Fibroblast of skin of left biceps (primary cell): ENCODE data around the gene CADPS2.

Experiments
- DNase-seq, 2 experiments: peaks; one replicate each; pipeline ENCODE4 v3.0.0-alpha.2; 2013; ENCODE audit warnings: low read depth in 2 of 2

CADPS2 gene

DNA sequence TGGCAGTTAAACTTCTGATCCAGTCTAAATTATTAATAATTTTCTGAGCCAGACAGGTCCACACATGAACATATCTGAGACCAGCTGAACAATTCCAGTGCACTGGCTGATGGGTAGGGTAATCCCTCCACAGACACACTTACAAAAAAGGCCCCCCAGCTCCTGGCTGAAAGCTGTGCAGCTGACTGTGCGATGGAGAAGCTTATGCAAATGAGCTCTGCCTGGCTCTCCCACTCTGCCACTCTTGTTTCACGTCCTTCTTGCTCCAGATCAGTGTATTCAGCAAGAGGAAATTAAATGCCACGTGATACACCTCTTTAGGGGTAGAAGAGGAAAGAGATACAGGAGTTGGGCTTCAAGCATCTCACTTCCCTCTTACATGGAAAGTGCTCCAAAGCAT, 505.3 kb downstream of the CADPS2 start:
- DNase-seq: no peak

DNA sequence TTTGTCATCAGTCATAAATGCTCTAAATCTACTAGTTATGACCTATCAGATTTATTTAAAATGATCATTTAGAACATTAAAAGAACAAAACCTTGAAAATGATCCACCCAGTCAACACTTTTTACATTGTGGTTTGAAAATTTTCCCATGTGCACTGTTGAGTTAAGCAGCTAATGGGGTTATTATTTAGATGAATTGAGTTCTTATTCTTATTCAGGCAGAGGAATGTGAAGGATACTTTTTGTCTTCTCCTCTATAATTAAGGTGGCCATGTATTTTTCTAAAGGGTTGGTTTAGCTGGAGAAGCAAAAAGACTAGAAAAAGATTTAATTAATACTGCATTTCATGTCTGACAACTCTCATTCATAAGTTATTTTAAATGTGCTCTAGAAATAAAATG, 506.8 kb downstream of the CADPS2 start:
- DNase-seq: no peak

DNA sequence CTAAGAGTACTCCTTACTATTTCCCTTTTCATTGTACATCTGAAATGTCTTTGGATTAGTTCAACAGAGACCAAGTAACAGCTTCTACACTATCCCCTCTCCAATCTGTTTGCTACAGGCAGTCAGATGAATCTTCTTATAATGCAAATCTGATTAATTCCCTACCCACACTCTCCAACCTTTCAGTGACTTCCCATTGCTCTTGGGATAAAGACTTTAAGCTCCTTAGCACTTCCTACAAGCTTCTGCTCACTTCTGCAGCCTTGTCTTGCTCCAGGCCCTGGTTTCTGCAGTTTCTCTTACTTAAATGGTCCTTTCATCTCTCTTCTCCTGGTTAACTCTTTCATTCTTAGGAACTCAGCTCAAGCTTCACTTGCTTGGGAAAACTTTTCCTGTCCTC, 516.5 kb downstream of the CADPS2 start:
- no peak for DNase-seq

DNA sequence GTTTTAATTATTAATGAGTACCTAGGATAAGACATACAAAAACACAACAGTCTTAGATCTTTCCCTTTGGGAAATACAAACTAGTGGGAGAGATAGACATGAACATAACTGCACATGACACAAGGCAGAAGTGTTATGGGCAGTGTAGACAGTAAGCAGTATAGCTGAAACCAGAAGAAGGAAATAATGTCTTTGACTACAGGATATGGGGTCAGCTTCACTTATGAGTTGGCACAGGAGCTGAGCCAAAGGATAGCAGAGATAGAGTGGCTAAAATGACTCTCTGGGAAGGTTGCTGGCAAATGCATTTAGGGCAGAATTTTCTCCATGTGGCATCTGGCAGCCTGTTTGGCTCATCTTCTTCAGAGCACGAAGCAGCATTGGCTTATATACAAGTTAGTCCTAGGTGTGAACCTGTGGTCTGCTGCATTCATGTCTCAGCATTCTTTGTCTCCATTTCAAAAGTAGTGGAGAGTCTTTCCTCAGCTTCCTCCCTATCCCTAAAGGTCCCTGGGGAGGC, 521.4 kb downstream of the CADPS2 start:
- no peak for DNase-seq

DNA sequence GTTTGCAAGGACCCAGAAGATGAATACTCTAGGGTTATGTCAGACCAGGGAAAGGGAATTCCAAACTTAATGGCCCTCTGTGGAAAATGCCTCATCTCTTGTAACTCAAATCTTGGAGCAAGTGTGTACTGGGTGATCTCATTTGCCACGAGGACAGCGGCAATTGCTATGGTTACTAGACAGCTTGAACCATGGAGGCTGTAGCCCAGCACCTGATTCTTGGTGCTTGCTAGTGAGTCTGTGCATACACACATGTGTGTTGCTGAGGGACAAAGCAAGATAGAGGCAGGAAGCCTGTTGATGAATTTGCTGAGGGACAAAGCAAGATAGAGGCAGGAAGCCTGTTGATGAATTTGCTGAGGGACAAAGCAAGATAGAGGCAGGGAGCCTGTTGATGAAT, 523.1 kb downstream of the CADPS2 start:
- DNase-seq: no peak

DNA sequence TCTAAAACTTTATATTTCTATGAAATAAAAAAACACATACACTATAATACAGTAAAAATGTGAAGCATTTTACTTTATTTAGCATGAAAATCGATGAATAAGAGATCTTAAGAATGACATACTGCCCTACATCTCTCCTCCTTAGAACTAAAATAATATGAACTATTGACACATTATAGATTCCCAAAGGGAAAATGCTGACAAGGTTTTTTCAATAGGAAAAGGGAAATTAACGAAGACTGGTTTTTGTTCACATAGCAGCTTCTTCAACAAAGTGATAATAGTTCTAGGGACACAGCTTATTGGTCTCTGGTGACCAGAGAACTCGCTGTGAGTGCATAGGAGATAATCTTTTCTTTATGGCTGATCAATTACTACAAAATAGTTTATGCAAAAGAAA, 523.8 kb downstream of the CADPS2 start:
- no peak for DNase-seq

DNA sequence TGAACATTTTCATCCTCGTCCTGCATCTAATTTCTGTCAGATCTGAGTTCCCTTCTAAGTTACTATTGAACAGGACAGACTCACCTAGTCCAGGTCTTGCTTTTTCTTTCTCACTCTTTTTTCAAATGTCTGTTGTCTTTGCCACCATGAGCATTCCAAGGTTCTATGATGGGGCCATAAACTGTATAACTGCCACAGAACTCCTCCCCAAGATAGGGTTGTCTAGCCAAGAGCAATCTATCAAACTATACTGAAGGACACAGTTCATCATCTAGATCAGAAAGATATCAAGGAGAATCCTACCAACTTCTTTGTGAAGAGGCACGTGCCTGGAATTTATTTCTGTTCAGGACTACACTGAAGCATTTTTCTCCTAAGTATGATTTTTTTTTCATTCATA, 531.6 kb downstream of the CADPS2 start:
- DNase-seq: no peak

DNA sequence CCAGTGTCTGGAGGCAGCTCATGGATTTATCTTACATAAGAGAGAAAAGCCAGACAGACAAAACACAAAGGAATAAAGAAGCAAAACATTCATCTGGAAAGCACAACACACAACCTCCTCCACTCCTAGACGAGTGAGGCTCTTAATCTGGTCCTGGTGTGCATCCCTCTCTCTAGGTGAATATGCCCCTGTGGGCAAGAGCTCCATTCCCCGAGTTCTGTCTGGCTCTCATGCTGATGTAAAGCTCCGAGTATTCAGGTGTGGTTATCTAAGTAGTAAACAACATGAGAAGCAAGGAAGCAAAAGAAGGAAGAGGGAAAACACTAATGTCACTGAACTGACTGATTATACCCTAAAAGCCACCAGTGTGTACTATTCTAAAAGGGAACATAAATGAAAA, 533.8 kb downstream of the CADPS2 start:
- no peak for DNase-seq

DNA sequence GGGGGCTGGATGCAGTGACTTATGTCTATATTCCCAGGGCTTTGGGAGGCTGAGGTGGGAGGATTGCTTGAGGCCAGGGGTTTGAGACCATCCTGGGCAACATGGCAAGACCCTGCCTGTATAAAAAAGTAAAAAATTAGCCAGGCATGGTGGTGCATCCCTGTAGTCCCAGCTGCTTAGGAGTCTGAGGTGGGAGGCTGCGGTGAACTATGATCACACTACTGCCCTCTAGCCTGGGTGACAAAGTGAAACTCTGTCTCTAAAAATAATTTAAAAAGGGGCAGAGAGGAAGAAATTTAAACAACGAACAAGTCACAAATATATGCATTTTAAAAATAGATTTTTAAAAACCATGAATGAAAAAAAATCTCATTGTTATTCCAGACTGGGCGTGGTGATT, 535.6 kb downstream of the CADPS2 start:
- no peak for DNase-seq

DNA sequence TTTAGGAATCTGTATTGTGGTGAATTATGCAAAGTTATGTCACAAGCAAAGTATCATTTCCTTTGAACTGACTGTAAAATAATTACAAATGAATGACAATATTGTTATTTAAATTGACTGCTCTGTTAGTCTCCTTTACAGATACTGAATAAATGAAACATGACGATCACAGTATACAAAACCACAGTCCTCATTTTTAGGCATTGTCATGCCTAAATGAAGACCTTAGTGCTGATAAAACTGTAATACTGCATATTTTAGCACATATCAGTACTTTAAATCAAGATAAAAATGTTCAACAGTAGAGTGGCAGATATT, 542.0 kb downstream of the CADPS2 start:
- DNase-seq: no peak

DNA sequence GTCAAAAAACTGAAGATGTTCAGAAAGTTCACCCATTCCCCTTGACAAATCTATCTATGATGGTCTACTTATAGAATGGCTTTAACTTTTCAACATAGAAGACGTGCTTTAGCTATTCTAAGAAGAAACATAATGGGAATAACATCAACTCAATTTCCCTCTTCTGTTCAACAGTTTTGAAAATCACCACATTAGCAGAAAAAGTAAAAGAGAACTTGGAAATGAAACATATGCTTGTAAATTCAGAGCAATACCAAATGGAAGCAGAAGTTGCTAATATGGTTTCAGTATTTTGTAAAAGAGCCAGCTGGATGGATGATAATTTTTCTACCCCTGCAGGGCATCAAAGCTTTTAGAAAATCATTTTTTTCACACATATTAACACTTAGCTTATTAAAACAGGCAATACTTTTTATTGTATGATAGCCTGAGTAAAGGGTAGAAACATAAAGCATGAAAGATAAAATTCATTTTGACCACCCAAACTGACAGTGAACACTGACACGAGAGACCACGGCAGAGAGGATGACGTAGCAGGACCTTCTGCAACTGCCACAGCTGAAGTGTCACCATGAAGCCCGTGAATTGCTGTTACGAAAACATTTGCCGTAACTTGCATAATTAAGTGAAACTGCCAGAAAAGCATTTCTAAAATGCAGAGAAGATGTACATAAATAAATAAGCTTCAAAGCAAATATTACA, 542.5 kb downstream of the CADPS2 start:
- no peak for DNase-seq

DNA sequence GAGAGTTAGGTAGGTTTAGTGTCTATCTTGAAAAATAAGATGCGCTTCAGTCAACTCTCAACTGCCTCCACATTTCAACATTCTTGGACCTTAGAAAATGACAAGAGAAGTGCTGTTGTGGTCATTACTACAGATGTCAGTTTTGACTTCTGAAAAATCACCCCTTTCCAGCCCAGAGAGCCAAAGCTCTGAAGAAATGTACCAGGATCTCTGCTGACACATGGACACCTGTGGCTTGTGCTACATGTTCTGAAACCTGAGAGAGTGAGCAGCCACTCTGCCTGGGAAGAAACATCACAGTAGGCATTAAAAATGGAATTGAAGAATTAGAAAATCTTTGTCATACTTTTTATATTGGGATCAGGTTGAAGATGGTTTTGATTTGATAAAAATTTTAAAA, 545.8 kb downstream of the CADPS2 start:
- no peak for DNase-seq

DNA sequence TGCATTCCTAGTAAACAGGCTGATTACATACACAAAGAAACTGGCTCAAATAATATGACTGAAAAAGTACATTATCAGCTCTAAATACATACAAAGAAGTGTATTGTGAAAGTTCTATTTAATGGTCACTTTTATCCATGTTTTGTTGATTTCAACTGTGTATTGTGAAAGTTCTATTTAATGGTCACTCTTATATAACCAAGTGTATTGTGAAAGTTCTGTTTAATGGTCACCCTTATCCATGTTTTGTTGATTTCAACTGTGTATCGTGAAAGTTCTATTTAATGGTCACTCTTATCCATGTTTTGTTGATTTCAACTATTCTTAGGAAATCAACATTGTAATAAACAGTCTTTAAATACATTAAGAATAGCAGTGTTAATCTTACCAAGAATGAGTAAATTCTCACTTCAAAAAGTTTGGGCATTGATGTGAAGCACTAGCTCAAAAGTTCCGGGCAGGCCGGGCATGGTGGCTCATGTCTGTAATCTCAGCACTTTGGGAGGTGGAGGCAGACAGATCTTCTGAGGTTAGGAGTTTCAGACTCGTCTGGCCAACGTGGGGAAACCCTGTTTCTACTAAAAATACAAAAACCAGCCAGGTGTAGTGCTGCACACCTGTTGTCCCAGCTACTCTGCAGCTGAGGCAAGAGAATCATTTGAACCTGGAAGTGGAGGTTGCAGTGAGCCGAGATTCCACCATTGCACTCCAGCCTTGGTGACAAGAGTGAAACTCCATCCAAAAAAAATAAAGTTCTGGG, 546.9 kb downstream of the CADPS2 start:
- DNase-seq: no peak

DNA sequence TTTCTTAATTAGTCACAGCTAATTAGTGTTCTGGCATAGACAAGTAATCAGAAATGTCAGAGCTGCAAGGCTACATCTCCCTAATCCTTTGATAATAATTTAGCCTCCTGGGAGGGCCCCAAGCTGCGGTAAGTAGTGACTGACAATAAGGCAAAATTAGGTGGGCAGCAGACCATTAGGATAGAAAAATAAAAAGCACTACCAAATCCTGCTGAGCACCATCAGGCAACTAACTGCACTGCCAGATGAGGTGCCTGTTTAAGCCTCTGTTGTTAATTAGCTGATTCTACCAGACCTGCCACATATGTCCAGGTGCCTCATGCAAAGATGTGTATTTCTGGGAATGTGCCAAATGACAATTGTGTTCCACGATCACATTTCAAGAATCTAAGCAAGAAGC, 549.2 kb downstream of the CADPS2 start:
- no peak for DNase-seq

DNA sequence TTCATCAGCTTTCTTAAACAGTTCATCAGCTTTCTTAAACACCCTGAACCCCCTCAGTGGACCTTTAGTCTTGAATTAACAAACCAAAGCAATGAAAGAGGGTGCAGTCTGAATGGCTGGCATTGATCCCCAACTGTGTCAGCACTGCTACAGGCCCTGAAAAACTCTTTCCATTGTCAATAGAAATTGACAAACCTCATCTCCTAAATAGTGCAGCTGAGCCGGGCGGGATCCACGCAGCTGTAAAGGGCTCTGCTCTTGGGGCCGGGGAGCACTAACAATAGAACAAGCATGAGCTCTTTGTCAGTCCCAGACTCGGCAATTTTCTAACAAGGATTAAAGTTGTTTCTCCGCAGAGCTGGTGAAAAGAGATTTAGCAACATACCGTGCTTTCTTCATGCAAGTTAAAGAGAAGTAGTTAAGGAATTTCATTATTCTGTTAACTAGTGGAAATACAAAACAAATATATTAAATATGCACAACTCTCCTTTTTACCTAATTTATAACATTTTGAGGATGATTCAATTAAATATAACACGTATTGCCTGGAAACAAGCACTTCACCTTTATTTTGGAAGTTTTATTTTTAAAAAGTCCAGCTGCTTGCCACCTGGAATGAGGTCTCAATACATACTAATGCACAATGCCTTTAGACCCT, 557.0 kb downstream of the CADPS2 start:
- no peak for DNase-seq

DNA sequence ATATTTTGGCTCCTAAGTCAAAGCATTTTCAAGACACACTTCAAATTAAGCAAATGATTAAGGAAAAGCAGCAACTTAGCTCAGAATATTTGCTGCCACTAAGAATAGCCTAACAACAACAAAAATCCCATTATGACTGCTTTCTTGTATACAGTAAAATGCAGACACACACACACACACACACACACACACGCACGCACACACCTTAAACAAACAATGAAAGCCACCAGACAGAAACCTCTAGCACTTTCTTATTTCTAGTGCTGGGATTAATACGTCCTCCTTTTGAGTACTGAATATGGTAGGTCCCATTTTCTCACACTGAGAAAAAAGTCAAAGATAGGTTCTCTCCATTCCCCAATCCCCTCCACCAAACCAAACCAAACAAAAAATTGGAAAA, 558.3 kb downstream of the CADPS2 start:
- DNase-seq: no peak

DNA sequence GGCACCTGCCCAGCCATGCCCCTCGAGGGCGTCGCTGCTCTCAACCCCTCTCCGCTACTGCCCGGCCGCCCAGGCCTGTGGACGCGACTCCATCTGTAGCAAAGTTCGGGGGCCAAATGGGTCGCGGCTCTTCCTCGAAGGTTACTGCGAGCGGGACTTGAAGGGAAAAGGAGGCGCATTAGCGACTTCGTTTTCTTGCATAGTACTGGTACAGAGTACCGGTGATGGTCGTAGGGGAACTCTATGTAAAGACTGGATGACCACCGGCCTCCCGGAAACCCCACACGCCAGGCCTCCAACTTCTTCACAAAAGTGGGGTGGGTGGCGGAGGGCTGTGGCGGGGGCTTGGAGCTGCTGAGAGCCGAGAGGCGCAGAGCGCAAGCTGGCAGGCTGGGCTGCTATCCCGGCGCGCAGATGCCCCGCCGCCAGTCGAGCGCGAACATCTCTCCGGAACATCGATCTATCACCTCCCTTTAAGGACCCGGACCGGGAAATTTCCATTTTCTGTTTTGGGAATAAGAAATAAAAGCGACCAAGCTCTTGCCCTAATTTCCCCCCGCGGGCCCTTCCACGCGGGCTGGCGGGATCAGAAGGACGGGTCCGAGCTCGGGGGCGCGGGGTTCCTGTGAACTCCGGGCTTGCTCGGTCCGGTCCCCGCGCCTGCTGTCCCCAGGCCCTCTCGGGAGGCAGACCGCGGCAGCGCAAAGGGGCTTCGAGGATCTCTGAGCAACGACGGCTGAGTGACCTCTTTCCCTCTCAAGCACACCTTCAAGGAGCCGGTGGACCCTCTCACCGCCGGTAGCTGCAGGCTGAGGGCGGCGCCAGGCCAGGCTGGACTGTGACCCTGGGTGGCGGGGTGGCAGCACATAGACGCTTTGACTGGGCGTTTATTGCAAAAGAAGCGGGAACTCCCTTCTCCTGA, 569.5 kb downstream of the CADPS2 start:
- no peak for DNase-seq

DNA sequence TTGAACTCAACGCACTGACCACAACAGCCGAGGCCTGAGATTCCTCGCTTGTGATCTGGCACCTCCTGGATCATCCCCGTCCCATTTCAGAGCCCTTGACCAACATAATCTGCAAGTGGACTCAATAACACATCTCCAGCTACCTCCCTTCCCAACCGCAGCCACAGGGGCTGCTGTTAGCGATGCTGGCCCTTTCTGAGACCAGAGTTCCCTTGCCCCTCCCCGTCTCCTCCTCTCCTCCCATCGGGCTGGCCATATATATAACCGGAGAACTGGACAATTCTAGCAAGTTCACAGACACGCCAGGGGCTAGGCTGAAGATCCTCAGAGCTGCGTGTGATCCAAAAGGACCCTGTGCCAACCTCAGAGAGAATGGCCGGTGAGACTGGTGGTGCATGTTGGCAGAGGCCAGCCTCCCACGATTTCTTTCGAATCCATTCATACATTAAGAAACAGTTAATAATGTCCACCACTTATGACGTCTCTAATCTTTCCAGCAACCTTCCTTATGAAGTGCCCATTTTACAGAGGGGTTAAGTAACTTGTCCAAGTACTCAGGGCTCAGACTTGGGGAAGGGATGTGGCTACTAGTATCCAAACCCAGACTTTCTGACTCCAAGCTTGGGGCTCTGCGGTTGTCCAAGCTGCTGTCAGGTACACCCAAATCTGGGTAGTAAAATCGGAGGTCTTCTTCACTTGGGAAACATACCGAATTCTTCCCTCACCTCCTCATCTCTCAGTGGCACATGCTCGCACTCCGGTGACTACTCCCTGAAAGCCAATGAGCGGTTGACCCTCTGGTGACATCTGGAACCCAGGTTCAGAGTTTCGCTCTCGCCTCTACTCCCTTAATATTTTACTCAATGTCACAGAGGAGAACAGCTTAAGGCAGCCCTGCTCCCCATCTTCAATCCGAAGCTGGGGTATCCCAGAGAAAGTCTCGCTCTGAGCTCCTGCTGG, 570.5 kb downstream of the CADPS2 start:
- no peak for DNase-seq

DNA sequence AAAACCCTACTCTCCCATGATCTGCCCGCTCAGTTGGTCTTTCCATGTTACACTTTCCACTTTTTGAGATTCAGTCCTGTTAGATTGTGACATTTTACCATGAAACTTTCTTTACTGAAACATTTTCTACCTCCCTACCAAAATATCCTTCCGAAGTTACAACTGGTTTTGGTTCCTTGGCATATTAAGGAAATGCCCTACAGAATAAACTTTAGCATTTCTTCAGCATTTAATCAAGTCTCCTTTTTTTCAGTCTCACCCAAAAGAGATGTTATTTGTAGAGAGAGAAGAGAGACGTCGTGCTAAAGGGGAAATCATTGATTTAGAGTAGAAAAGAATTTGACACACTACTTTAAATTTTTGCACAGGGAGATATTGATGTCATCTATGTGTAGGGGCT, 572.0 kb downstream of the CADPS2 start:
- DNase-seq: no peak

DNA sequence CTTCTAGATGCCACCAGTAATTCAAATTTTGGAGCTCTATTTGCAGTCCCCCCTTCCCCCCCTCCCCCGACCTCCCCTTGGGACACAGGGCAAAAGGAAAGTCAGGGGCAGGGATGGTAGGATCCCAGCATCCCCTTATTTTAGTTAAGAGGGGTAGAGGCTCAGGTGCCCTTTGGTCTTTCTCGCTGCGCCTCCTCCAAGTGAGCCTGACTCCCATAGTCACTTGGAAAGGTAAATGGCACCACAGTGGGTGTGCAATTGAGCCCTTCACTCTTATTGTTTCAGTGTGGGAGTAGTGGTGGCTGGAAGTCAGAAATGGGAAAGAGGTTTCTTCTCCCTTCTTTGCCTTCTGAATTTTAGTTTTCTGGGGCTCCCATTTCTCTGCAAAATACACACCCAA, 573.5 kb downstream of the CADPS2 start:
- no peak for DNase-seq
